ENCODE measurements around the gene BRF1.

The BRF1 gene

GRCh38 chr14:105168496-105168978 lies 132.3 kb downstream of the BRF1 start, which contains the start of gene JAG2:
JAG2 (minus strand) TSS chr14:105168776; CDS start chr14:105168420, 356 bp downstream.
- DNase-seq: peak; percentile 84

- no peak for DNase-seq
Measured at GRCh38 chr14:105168093-105168420, 132.7 kb downstream of the BRF1 start.

DNA sequence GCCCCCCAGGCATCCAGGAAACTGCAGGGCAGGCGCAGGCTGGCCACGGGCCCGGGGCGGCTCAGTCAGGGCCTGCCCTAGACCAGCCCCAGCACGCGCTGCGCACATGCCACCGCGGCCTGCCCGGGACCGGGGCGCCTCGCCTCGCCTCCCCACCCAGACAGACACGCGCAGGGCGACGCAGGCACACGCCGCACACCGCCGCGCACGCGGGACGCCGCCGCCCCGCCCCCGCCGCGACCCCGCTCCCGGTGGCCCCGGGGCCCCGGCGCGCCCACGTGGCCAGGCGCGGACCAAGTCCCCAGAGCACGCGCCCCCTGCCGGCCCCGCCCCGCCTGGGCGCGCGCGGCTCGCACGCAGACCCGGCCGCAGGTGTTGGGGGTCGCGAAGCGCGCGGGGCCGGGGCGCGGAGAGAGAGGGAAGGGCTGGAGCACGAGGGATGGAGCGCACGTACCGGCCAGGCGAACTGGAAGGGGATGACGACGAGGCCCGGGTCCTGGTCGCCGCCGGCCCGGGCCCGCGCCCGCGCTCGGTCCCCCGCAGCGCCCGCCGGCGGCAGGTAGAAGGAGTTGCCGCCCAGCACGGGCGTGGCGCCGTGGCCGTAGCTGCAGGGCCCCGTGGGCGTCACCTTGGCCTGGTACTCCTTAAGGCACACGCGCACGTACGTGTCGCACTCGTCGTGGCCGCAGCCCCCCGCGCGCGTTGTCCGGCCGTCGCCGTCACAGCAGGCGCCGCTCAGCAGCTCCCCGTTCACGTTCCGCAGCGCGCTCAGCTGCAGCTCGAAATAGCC lies 133.3 kb downstream of the BRF1 start:
- no peak for DNase-seq

- DNase-seq: no peak
Measured at GRCh38 chr14:105166571-105167302, 134.1 kb downstream of the BRF1 start.

DNA sequence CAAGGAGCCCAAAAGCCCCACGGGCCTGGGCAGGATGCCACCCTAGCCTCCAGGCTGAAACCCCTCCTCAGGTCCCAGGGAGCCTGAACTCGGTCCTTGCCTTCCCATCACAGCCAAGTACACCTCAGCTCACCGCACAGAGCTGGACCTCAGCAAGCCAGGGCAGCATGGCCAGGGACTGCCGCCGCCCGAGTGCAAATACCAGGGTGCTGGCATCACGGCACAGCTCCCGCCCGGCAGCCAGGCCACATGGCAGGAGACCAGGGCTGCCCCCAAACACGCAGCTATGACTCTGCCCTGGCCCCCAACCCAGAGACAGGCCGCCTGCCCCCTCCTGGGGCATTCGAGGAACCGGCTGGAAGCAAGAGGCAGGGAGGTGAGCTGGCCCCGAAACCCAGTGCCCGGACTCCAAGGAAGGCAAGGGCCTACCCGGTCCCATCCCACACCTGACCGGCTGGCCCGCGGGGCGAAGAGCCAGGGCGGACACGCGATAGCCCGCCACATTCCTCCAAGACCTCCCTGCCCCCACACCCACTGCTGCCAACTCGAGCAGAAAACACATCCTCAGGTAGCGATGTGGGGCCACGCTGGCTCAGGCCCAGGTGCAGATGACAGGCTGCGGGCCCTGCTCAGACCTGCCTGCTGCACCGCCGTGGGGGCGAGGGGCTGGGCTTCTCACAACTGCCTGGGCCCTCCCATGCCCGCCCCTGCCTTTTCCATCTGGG lies 134.9 kb downstream of the BRF1 start:
- DNase-seq: no peak

GRCh38 chr14:105165134-105165704 lies 135.6 kb downstream of the BRF1 start:
- DNase-seq: no peak

- no peak for DNase-seq
Measured at GRCh38 chr14:105163040-105163742, 137.6 kb downstream of the BRF1 start.

- DNase-seq: no peak
Measured at GRCh38 chr14:105162669-105162979, 138.2 kb downstream of the BRF1 start.

GRCh38 chr14:105161964-105162668 lies 138.7 kb downstream of the BRF1 start:
- DNase-seq: peak; percentile 72

- no peak for DNase-seq
Measured at GRCh38 chr14:105161309-105161708, 139.5 kb downstream of the BRF1 start.

DNA sequence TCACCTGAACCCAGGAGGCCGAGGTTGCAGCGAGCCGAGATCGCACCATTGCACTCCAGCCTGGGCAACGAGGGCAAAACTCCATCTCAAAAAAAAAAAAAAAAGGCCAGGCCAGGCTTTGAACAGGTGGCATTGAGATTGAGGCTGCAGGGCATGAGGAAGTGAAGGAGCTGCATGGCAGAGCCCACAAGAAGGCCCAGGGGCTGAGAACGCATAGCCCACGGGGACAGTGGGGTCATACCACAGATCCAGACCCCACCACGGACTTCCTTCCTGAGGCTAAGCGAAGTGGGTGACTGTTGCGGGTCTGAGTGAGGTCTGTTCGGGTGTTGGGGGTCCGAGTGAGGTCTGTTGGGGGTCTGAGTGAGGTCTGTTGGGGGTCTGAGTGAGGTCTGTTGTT lies 140.0 kb downstream of the BRF1 start:
- DNase-seq: no peak

DNA sequence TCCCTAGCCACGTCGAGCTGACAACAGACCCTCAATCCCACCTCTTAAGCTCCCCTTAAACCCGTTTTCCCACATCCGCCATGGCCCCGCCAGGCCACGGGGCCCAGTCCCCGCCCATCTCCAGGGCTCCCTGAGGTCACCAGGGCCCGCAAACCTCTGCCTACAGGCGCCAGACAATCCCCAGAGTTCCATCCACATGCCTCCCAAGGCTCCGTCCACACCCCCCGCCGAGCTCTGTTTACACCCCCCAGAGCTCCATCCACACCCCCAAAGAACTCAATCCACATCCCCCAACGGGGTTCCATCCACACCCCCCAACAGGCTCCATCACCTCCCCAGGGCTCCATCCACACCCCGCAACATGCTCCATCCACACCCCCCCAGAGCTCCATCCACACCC lies 141.5 kb downstream of the BRF1 start:
- DNase-seq: no peak

All from activated effector memory CD4-positive, alpha-beta T cell treated with anti-CD3 and anti-CD28 coated beads, Interleukin-2, amount 50 U/mL, for 16 hours (primary cell).